Amygdala (tissue), 56 donors: ENCODE results near the gene ART4.

Source experiments
- DNase-seq, 56 donors: peaks; one replicate each; lab custom pipeline; 2025; lab: John Stamatoyannopoulos, UW

ART4 gene

DNA sequence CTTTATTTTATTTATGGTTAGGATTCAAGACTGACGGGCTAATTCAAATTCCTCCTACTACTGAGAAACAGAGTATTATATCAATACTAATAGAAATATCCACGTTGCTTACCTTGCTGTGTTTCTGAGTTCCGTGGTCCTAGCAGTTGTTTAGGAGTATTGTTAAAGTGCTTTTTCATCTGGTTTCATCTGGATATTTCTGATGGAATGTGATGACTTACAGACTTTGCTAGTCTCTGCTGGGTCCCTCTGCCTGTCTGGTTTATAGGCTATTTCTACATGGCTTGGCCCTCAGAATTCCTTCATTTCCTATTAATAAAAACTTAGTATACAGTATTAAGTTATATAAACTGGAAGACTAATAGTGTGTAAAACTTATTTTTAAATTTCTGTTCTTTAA, 29.3 kb downstream of the ART4 start, which contains the start of gene SMCO3:
Gene SMCO3 (minus strand): TSS at position 169 of the 400 bp plus-strand sequence. CDS start 7,502 bp downstream, outside the sequence.
- no peak for DNase-seq

DNA sequence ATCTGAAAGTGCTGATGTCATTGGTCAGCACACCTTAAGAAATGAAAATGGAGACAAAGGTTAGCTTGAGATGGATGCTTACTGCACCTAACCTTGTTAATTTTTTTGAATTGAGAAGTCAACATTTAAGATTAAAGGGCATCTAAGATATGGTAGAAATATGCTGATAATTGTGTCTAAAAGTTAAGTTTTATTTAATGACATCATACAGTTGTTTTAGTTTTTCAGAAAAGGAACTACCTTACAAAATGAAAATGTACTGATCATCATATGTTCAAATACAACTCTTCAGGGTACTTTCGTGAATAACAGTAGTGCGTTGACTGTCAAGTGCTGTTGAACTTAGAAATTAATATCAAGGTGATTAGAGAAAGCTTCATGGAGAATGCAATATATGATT, 31.8 kb downstream of the ART4 start:
- DNase-seq, result no peak

DNA sequence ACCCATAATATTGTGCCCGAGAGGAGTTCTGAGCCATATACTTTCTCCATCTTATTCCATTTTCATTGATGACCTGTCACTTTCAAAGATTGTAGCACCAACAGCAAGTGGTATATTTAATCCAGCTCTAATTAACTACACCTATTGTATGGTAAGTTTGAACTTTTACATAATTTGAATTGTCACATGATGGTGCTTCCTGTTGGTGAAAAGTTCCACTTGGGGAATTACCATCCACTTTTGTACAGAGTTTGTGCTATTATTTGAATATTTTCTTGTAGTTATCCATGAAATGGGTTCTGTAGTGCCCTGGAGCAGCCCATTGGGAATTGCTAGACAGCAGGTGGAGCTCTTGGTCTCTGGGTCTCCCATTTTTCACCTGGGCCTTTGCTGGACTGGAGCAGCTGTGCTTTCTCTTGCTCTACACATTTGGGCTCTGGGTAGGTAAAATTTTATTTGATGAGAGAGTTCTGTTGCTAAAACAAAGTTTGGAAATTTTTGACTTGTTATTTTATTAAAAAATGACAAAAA, 32.3 kb downstream of the ART4 start:
- no peak for DNase-seq

DNA sequence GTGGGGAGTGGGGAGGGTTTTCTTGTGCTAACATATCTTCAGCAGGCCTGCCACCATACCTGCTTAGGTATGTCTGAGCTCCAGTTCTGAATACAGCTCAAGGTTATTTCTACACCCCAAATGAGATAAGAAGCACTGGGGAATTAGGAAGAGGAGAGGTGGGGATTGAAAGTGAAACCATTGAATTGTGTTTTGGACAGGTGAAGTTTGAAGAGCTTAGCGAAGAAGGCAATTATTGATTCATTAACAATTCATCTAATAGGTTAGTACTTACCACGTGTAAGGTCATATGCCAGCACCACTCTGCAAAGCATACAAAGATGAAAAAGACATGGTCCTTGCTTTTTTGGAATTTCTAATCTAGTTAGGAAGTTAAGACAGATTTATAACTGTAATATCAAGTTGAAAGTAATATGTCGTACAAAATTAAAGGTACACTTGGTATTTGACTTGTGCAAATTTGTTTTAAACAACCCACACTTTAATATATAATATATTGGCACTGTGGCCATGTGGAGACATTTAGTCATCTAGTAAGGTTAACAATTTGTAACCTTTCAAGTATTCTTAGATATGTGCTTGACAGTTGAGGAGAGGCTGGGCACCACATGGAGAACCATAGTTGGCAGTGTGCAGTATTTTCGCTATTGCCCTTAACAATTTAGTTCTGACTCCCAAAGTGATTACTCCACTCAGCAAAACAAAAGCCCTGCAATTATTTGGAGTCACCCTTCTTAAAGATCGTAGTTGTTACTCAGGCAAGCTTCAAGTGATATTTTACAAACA, 33.0 kb downstream of the ART4 start:
- DNase-seq, result no peak

DNA sequence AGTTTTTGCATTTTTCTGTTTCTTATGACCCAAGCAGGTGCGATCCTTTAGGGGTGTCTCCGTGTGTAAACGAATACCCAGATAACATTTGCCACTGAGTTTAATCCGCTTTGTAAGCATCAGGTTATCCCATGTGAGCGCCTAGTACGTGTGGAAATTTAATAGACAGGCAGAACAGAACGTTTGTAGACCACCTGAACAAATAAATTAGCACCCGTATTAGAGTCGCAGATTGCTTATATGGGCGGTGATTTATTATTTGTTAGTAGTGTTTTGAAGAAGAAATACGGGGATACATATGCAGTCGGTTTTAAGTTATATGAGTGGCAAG, 39.5 kb downstream of the ART4 start:
- DNase-seq, result no peak

DNA sequence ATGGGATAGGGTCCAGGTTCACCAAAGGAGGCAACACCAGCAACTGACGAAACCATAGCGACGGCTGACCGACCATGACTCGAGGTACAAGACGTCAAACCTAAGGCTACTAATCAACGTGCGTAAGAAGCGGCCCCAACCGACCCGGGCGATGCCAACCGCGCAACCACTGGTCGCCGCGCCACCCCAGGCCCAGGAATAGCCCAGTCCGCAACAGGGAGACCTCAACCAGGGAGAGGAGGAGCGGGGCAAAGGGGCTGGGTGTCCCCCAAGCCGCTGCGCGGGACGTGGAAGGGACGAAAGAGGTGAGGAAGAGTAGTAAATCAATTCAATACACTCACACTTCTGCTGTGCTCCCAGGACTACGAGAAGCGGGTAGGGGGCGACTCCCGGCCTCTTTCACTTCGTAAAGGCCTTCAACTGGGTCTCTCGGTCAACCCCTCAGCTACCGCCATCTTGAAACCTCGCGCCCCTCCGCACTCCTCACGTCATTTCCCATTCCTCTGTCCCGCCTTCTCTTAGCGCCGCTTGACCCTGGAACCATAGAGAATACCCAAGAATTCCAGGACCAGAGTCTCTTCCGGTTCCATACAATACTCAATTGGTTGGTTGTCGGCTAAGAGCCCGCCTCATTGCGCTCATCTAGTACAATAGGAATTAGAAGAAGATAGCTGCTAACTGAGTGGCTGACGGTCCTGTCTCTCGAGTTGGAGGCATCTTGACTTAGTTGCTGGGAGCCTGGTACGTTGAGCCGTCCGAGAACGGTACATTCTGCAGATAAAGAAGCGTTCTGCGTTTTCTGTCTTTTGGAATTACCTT, 40.1 kb downstream of the ART4 start, which contains the start of the genes C12orf60 and WBP11:
Gene C12orf60 (plus strand): TSS at position 660 of the 819 bp plus-strand sequence. CDS start 19,266 bp downstream, outside the sequence.
Gene WBP11 (minus strand): TSS at position 468 of the 819 bp plus-strand sequence. CDS start 2,095 bp downstream, outside the sequence.
- DNase-seq, result peak; percentile 48 to 100 (median 92)

DNA sequence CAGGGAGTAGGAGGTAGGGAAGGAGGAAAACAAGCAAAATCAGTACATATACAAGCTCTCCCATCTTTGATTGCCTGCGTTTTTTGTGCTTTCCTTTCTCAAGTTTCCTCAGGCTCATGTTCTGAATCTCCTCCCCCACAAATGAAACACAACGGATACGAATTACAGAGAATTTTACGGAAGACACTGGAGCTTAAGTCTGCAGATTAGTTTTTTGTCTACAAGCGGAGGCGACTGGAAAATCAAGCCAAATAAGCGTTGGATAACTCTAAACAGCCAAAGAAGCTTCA, 40.7 kb downstream of the ART4 start:
- DNase-seq, result no peak

DNA sequence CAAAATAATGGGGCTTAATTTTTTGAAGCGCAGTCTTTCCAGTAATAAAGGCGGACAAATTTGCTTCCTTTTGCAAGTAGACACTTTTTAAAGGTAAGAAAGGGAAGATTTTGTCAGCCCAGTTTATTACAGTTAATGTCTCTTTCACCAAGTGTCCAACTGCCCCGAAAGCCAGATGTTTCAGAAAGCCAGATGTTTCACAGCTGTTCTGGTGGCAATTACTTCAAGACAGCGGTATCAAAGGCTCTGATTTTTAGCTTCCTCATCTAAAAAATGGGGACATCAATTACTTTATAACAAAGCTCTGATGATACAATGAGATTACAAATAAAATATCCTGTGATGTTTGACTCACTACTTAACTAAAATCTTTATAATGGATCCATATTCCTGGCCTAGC, 41.1 kb downstream of the ART4 start:
- DNase-seq, result no peak

DNA sequence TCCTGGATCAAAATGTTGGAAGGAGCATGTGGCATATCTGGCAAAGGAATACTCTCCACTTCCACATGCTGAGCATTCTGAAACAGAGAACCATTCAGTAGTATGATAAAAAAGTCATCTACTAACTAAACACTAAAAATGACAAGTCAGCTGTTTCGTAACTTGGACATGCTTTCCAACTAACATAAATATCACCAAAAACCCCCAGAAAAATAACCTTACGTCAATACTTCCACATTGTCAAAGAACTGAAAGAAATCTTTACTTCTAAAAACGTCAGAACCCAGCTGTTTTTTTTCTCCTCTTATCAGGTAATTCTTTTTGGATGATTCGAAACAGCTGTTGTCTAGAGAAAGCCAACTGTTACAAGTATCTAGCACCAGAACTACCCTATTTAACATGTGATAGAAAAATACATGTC, 48.3 kb downstream of the ART4 start:
- DNase-seq, result no peak

DNA sequence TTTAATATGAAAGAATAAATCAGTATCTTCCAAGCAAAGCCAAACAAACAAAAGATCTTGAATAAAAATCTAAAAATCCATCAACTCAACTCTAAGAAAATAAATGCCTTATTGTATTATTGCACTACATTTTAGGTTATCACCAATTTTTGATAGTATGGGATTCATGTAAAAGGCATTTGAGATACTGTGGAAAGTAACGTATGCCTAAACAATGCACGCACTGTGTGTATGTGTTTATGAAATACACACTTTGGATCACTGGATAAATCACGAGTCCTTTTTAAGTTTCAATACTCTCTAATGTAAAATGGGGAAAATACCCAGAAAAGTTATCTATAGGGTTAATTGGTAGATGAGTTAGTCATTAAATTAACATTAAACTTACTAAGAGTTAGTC, 57.8 kb downstream of the ART4 start:
- DNase-seq, result no peak

DNA sequence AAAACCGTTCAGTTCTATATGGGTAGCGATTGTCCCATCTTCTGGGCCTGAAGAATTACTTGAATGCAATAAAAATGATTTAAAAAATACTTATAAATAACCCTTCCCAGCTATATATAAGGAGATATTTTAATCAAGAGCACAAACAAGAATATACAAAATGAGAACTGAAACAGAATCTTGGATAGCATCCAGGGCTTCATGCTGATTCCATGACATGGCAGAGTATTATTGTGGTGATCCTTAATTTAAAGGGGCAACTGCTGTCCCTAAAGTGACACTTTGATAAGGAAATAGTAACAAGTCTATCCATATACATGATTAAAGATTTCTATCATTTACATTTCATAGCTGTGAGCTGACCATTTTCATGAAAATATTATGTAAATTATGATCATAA, 58.9 kb downstream of the ART4 start:
- DNase-seq, result no peak

DNA sequence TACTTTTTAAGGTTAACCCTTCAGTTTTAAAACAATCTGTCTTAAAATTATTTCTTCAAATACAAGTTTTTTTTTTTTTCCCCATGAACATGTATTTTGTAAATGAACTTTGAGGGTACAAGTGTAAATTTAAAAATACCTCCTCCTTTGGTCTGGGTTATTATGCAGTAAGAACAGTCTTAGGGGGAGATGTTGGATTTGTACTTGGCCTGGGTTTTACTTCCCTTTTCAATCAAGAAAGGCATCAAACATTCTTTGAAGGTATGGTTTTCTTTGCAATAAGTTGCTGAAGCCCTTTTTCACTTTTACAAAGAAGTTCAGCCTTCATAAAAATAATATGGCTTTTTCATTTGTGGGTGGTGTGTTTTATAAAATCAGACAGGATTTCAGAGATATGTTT, 60.6 kb downstream of the ART4 start:
- DNase-seq, result no peak

DNA sequence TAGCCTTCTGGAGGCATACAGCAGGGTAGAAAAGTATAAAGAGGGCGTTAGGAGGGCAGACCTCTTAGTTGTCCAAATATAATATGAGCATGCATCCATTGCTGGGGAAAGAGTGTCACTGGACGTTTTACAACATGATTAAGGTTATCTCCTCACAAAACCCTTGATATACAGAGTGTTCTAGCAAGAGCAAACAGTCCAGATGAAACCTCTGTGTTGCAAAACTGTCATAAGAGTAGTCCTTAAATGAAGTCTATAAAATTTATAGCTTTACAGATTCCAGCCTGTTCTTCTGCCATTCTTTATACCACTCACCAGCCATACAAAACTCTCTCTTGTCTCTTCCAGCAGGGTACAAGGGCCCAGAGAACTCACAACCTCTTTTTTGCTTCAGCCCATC, 61.8 kb downstream of the ART4 start:
- DNase-seq, result no peak

DNA sequence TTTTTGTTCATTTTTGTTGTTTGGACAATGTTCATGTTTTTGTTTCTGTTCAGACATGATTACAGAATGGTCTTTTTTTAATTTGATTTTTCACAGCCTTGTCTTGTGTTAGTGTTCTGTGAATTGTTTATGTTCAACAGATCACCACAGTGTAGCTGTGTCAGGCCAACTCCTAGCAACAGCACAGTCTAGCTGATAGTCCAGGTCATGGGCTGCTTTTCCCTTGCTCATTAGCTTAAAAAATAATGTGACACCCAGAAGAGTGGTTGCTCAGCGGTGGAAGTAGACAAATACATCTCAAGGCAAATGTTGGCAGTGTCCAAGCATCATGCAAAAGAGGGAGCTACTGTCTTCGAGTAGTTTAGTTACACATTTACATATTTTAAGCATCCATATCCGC, 62.5 kb downstream of the ART4 start:
- DNase-seq, result no peak

DNA sequence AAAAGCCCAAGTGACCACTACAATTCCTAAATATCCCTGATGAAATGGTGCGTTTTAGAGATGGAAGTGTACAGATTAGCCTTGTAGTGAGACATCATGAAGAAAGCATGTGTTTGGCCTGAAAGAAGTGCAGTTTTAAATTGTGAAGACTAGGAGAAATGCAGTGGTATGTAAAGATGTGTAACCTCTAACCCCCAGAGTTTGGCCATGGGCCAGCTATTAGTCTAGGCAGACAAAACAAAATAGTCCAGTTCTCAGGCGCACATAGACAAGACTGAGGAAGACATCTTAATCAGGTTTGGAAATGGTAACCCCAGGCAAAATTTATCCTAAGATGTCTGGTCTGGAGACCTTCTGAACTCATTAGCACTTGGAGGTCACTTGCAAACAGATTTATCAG, 63.5 kb downstream of the ART4 start:
- peak in 1 of 56 donors; percentile 4 for DNase-seq

DNA sequence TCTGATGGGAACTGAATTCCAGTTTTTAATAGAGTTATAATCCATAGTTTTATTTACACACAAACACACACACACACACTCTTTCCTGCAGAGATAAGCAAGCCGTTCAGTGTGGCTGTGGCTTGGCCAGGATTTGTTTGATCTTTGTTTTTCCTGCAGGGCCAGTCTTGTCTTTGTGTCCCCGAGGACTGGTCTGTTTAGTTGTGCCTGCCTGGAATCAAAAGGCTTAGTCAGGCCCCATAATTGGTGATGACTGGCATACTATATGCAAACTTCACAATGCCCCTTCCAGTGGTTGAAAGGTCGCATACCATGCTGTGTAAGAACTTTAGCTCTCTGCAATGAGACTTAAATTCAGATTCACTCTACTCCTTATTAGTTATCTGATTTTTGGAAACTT, 66.1 kb downstream of the ART4 start:
- no peak for DNase-seq

DNA sequence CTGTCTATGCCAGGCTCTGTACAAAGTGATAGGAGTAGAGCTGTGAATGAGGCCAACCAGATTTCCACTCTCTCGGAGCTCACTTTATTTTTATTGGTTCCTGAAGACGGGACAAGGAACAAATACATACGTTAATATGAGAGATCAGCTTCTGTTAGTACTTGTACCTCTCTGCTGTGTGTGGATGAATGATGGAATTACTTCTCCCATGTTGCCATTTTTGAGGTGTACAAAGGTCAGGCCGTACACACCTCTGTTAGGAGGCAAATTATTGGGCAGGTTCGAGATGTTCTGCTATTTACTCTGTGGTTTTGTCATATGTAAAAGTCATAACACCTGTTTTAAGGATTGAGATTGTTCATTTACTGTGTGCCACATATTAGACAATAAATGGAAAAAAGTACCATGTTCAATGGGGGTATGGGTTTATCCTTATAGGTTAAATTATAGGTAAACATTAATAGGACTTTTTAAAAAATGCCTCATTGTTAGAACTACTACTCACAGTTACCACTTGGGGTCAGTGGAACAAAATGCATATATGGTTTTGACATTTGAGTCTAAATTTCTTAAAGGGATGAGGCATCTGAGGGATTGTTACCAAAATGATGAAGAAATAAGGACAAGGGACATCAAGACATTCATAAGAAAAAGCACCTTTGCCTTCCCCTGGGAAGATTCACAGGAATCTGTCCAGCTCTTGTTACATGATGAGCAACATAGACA, 66.9 kb downstream of the ART4 start:
- DNase-seq, result no peak

DNA sequence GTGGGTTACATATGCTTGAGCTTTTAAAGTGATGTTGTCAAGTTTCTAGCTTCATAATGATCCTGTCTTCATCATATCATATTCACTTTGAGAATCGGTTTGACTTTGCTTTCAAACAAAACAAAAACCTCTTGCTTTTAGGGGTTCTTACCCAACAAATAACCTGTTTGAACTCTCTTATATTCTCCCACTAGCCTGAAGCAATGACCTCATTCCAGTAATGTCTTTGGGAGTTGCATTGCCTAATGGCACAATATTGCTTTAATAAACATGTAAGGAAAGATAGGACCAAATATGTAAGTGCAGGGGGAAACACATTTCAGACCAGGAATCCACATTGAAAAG, 67.7 kb downstream of the ART4 start:
- DNase-seq, result no peak
